Suprapubic skin (tissue), 3 donors: Measurements from ENCODE around the gene INTS14.

Experiments
- POLR2AphosphoS5 ChIP-seq, 3 donors: sonication (generic); formaldehyde crosslinking; IDR thresholded peaks; one replicate each; pipeline ENCODE4 v1.6.1; 2017; ENCODE audit warnings: antibody characterized with exemption in 3 of 3
- TF ChIP-seq, protein P1 (sequence below), 2 donors: fragments of 200-600 bp in 1 of 2; fragments of 450-650 bp in 1 of 2; sonication (generic) in 1 of 2; IDR thresholded peaks; one replicate each; pipeline ENCODE4 v1.5.1; 2016 to 2019; ENCODE audit warnings: antibody characterized with exemption in 2 of 2, mild to moderate bottlenecking in 1 of 2, moderate library complexity in 1 of 2

DNA sequence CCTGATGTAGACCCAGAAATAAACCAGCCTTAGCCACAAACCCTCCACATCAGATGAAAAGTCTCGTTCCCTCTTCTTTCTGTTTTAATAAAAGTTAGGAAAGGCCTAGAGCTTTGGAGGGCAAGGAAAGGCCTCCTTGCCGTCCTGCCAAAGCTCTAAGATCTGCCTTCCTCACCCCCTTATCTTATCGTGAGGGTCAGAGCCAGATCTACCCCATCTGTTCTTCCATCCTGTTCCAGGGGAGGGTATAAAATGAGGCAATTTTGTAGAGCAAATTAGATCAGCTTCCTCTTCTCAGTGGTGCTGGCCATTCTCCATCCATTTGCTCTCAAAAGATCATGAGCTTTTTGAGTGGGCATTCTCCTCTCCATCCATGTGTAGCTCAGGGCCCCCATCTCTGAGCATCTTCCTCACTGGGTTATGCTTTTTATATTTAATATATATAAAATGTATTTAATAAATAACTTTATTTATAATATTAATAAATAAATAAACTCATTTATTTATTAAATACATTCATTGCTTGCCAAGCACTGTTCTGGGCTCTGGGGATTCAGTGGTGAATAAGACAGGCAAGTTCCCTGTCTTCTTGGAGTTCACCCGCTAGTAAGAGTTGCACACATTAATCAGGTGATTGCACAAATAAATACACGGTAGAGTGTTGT lies 8.8 kb upstream of the INTS14 start:
- TF ChIP-seq POLR2AphosphoS5 (IDR thresholded peaks at IDR 0.05) = no peak
- TF ChIP-seq, protein P1, sequence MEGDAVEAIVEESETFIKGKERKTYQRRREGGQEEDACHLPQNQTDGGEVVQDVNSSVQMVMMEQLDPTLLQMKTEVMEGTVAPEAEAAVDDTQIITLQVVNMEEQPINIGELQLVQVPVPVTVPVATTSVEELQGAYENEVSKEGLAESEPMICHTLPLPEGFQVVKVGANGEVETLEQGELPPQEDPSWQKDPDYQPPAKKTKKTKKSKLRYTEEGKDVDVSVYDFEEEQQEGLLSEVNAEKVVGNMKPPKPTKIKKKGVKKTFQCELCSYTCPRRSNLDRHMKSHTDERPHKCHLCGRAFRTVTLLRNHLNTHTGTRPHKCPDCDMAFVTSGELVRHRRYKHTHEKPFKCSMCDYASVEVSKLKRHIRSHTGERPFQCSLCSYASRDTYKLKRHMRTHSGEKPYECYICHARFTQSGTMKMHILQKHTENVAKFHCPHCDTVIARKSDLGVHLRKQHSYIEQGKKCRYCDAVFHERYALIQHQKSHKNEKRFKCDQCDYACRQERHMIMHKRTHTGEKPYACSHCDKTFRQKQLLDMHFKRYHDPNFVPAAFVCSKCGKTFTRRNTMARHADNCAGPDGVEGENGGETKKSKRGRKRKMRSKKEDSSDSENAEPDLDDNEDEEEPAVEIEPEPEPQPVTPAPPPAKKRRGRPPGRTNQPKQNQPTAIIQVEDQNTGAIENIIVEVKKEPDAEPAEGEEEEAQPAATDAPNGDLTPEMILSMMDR (IDR thresholded peaks at IDR 0.05) = no peak
